ENCODE results near the gene CDH12. TPM values are rescaled to one million over a fixed set of nuclear protein-coding genes. Genes with fewer than 3 reads are reported as not detected.
"Not testable (repeated sequence)": the region's sequence is repeated elsewhere in the genome, so short reads cannot be mapped to it uniquely, and the experiment has no call there.

CDH12 gene
- total and polyA plus RNA-seq, 5 experiments from 2014 or later, result not detected

DNA sequence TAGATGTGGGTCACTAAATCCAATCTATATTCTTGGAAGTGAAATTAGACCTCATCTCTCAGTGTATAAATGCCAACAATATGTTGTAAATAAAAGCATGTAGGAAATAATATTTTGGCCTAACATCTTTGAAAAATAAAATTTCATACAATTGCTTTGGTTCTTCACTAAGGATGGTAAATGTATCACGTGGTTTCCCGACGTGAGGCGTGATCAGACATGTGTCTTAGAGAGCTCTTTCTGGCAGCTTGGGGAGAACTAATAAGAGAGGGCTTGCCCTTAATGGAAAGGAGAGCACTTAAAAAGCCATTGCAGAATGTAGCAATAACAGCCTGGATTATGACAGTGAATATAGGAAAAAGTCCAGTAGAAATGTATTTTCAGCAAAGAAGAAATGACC lies 602.6 kb downstream of the CDH12 start:
- no peaks in the 10 kb centered on the region for H3K27me3 Mint-ChIP-seq
- H3K9me3 Mint-ChIP-seq, result peaks cover 0 to 30% (median 5%) of the 10 kb centered on the region in 9 donors
- POLR2A ChIA-PET, result no interaction called here
- no peak overlapping the region for H3K27ac Mint-ChIP-seq
- no peak overlapping the region for H3K4me3 Mint-ChIP-seq
- H3K36me3 Mint-ChIP-seq, result no peaks in the 10 kb centered on the region
- H3K4me1 Mint-ChIP-seq, result no peaks in the 10 kb centered on the region
- DNase-seq (no peak), ATAC-seq (no peak)

DNA sequence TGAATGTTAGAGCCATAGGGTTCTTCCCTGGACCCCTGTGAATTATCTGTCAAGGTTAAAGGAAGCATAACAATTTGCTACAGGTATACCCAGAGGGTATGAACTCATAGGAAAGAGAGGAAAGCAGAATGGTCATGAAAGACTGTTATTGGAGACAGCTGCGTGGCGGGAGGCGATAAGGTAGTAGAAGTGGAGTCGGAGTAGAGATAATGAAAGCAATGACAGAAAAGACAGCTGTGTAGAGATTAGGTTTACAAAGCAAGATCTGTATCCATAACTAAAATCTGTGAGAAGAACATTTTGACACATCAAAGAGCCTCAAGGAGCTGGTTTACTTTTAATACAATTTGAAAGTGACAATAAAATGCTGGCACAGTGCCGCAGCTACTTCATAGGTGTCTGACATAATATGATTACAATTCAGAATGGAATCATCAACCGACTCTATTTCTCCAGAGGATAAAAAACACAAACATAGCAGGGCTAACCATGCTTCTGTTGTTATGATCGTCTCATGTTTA lies 603.9 kb downstream of the CDH12 start:
- ATAC-seq (no peak), DNase-seq (no peak)
- peaks cover 0 to 30% (median 9%) of the 10 kb centered on the region in 9 donors for H3K9me3 Mint-ChIP-seq
- no peaks in the 10 kb centered on the region for H3K4me1 Mint-ChIP-seq
- no peaks in the 10 kb centered on the region for H3K36me3 Mint-ChIP-seq
- H3K4me3 Mint-ChIP-seq, result no peak overlapping the region
- H3K27ac Mint-ChIP-seq, result no peak overlapping the region
- H3K27me3 Mint-ChIP-seq, result no peaks in the 10 kb centered on the region
- POLR2A ChIA-PET, result no interaction called here

DNA sequence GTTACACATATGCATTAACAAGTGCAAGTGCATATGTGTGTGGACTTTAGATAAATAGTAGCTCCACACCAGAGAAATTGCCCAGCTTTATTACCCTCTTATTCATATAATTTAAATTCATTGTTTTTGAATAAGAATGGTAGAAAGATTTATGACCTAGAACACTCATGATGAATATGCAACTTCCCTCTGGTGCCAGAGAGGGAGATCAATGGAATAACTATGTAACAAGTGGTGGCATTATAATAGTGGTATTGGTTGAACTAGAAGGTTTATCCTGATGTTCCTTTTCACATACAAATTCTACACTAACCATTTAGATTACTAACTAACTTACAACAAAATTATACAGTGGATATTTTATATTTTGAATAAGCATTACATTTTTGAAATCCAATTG lies 607.4 kb downstream of the CDH12 start:
- DNase-seq (no peak), ATAC-seq (no peak)
- Mint-ChIP-seq H3K27me3 (no peaks in the 10 kb centered on the region), H3K36me3 (no peaks in the 10 kb centered on the region), H3K27ac (no peak overlapping the region), H3K4me1 (no peaks in the 10 kb centered on the region), H3K9me3 (peaks cover 2 to 20% (median 10%) of the 10 kb centered on the region in 9 donors), H3K4me3 (no peak overlapping the region)
- POLR2A ChIA-PET, result no interaction called here

DNA sequence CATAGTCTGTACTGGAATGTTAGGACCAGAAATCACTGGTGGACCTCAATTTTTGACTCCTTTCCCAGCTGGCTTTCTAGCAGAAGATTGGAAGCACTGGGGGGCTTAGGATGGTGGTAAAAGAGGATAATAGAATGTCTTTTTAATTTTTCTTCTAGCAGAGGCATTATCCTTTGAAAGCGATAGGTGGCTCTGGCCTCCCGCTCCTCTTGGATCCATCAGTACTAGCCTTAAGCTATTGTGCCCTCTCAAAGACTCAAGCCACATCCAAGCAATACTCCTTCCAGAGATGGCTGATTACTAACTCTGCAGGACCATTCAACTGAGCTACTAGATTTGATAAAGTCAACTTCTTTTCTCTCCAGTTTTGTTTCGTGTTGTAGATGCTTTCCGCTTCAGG lies 610.6 kb downstream of the CDH12 start:
- Mint-ChIP-seq H3K27me3 (no peaks in the 10 kb centered on the region), H3K4me3 (no peak overlapping the region), H3K27ac (no peak overlapping the region), H3K36me3 (no peaks in the 10 kb centered on the region), H3K9me3 (peaks cover 0 to 27% (median 8%) of the 10 kb centered on the region in 9 donors), H3K4me1 (no peaks in the 10 kb centered on the region)
- ATAC-seq (no peak), DNase-seq (no peak)
- POLR2A ChIA-PET, result no interaction called here

DNA sequence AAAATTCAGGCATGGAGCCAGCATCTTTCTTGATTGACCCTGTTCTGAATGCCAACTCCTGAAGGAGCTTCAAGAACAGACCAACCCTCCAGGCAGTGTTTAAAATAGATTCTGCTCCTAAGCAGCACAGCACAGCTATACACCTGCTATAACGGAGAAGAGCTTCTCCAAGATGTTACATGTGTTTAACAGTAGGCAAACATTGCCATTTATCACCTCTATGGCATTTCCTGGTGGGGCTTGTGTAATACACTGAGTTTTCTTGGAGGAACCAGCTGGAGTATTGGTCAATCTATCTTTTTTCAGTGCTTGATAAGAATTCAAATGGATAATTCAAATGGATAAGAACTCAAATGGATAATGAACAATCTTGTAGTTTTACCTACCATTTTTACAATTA lies 615.1 kb downstream of the CDH12 start:
- Mint-ChIP-seq H3K9me3 (peaks cover 0 to 16% (median 6%) of the 10 kb centered on the region in 9 donors), H3K4me1 (no peaks in the 10 kb centered on the region), H3K36me3 (no peaks in the 10 kb centered on the region), H3K27me3 (no peaks in the 10 kb centered on the region), H3K27ac (no peak overlapping the region), H3K4me3 (no peak overlapping the region)
- POLR2A ChIA-PET, result no interaction called here
- ATAC-seq, result no peak
- DNase-seq, result no peak

DNA sequence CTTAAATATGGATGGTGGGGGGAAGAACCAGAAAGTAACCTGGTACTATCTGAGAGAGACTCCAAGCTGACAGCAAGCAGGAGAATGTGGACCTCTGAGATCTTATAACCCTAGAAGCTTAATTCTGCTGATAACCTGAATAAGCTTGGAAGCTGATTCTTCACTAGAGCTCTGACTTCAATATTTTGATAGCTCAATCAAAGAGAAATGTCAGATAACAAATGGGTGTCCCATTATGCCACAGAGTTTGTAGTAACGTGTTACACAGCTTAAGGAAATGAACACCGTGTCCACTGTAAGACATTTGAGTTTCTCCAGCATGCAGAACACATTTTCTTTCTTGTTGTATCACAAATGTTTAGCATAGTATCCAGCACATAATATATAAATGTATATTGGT lies 626.7 kb downstream of the CDH12 start:
- Mint-ChIP-seq H3K4me1 (no peaks in the 10 kb centered on the region), H3K4me3 (no peak overlapping the region), H3K27ac (no peak overlapping the region), H3K27me3 (no peaks in the 10 kb centered on the region), H3K36me3 (no peaks in the 10 kb centered on the region), H3K9me3 (peaks cover 0 to 18% (median 4%) of the 10 kb centered on the region in 9 donors)
- POLR2A ChIA-PET, result no interaction called here
- DNase-seq (no peak), ATAC-seq (no peak)

DNA sequence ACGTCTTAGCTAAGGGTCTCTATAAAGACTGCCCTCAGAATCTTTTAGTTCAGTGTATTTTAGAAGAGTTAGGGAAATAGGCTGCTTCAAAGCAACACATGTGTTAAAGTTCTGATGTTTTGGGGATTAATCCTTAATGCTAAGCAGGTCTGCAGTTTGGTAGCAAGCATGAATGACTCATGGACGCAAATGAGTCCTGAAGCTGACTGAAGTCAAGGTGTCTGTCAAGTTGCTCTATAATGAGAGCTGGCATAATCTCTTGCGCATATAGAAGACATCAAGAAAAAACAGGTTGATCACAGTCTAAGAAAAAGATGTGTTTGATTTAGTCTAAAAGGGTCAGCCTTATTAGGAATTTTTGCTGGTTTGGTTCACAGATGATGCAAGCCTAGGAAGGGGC lies 630.1 kb downstream of the CDH12 start:
- DNase-seq (no peak), ATAC-seq (no peak)
- H3K4me1 Mint-ChIP-seq, result no peaks in the 10 kb centered on the region
- H3K27ac Mint-ChIP-seq, result no peak overlapping the region
- no peaks in the 10 kb centered on the region for H3K36me3 Mint-ChIP-seq
- H3K4me3 Mint-ChIP-seq, result no peak overlapping the region
- no peaks in the 10 kb centered on the region for H3K27me3 Mint-ChIP-seq
- H3K9me3 Mint-ChIP-seq, result peaks cover 0 to 10% (median 0%) of the 10 kb centered on the region in 9 donors
- POLR2A ChIA-PET, result no interaction called here

DNA sequence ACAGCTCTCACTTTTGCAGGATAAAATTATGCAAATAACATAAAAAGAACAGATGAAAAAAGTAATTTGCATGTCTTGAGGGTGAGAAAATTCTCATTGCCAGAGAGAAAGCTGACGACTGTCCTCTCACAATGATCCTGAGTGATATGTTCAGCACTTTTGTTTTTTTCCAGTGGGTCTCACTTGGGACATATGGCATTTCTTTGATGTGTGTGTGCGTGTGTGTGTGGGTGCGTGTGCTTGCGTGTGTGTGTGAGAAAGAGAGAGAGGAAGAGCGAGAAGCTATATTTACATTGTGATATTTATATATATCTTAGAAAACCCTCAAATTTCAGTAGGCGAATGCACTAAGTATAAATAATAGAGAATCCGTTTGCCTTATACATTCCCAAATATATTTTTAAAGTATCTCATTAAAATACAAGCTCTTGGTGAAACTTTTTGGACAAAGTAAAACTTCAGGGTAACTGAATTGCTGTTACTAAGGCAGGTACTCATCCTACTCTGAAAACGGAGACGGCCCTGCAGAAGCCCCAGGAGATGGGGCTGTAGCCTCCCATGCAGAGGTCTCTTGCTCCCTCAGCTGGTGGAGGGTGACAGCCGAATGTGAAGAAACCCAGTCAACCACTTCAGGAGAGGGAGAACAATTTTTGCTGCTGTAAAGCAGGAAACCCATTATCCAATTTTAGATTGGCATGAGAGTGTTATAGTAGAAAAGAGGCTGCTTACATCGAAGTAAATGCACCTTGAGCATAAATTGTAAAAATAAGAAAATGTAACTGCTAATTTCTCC lies 639.2 kb downstream of the CDH12 start:
- H3K4me1 Mint-ChIP-seq, H3K27me3 Mint-ChIP-seq, H3K4me3 Mint-ChIP-seq, POLR2A ChIA-PET, DNase-seq, H3K36me3 Mint-ChIP-seq, H3K9me3 Mint-ChIP-seq, H3K27ac Mint-ChIP-seq: not testable (repeated sequence)
- ATAC-seq, result peak; percentile 77 to 80

DNA sequence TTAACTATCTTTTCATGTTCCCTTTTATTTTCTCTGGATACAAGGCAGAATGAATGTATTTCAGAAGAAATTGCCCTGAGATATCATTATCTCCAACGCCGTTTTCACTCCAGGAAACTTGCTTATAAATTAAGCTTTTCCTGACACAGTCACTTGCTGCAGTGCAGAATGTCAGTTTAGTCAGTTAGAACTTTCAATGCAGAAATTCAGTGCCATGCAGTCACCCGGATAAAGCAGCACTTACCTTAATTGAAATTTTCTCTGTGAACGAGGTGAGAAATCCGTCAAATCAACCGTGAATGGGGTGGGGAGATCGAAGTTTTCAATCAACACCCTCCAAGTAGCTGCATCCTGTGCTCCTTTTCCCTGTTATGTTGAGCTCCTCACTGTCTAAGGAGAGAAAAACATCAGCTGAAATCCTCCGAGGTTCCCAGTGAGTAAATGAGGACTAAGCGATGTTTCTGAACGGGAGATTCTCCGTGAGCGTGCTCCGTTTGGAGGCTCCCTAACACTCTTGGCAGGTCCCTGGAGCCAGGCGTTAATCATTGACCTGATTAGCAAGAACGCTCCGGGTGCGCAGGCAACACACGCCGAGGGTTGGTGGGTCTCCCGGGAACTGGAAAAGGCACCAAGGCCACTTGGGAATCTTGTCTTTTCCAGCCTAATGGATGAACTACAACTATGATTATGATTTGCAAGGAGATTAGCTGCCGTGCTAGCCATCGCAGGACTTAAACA lies 640.7 kb downstream of the CDH12 start:
- ATAC-seq, H3K9me3 Mint-ChIP-seq, POLR2A ChIA-PET, H3K4me3 Mint-ChIP-seq, H3K36me3 Mint-ChIP-seq, DNase-seq, H3K27ac Mint-ChIP-seq, H3K27me3 Mint-ChIP-seq, H3K4me1 Mint-ChIP-seq: not testable (repeated sequence)

DNA sequence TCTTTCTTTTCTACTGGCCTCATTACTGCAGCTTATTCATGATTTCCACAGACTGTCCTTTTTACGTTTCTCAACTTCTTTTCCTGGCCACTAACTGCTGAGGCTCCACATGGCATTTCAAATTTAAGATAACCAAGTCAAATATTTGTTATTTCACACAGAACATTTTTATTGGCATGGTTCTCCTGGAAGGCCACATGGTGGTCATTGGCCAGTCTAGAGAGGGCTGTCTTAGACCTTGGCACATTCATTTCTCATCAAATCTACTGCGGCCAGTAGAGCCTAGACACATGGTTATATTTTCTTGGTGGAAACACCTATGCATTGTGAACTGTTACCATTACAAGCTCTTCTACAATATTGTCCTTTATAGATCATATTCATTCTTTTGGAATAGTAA lies 644.7 kb downstream of the CDH12 start:
- H3K27me3 Mint-ChIP-seq, H3K36me3 Mint-ChIP-seq, H3K4me1 Mint-ChIP-seq, H3K4me3 Mint-ChIP-seq, DNase-seq, ATAC-seq, POLR2A ChIA-PET, H3K9me3 Mint-ChIP-seq, H3K27ac Mint-ChIP-seq: not testable (repeated sequence)

DNA sequence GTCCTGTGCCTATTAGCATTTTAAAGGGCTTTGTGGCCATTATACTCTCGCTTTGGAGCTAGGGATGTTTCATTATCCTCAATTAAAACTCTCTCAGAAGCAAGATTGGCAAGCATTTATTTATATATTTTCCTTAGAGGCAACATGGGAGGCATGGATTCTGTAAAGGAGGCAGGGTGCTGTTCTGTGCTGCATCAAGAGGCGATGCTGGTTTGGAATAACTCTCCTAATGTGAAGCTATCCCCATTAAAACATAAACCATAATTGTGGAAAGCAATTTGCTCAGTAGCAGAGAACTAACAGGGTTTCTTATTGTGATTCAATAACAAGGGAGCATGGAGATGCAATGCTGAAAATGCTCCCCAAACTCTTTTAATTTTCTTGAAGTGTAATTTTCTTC lies 664.5 kb downstream of the CDH12 start:
- H3K4me3 Mint-ChIP-seq, ATAC-seq, H3K27ac Mint-ChIP-seq, H3K4me1 Mint-ChIP-seq, DNase-seq, H3K36me3 Mint-ChIP-seq, H3K27me3 Mint-ChIP-seq, POLR2A ChIA-PET: not testable (repeated sequence)
- peaks cover 0 to 28% (median 7%) of the 10 kb centered on the region in 9 donors for H3K9me3 Mint-ChIP-seq

DNA sequence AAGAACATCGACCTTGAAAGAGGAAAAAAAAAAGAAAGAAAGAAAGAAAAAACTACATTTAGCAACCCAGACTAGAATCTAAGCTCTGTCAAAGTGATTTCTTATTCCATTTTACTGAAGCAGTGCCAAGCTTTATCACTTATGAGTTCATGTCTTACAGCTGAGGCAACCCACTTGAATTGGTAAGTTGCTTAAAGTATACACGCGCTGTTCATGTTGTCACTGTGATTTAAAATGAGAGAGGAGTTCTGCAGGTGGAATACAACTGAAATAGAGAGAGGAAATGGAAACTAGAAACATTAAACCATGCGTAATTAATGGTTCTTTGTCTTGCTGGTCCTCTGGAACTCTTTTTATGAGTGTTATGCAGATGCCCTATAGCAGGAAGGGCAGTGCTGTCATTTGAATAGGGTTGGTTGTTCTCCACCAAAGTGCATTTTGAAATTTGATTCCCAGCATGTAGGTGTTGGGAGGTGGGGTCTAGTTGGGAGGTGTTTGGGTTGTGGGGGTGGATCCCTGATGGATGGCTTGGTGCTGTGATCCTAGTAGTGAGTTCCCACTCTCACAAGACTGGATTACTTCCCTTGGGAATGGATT lies 665.4 kb downstream of the CDH12 start:
- POLR2A ChIA-PET, H3K27me3 Mint-ChIP-seq, ATAC-seq, H3K4me1 Mint-ChIP-seq, DNase-seq, H3K4me3 Mint-ChIP-seq, H3K36me3 Mint-ChIP-seq, H3K27ac Mint-ChIP-seq: not testable (repeated sequence)
- peaks cover 0 to 25% (median 6%) of the 10 kb centered on the region in 9 donors for H3K9me3 Mint-ChIP-seq

DNA sequence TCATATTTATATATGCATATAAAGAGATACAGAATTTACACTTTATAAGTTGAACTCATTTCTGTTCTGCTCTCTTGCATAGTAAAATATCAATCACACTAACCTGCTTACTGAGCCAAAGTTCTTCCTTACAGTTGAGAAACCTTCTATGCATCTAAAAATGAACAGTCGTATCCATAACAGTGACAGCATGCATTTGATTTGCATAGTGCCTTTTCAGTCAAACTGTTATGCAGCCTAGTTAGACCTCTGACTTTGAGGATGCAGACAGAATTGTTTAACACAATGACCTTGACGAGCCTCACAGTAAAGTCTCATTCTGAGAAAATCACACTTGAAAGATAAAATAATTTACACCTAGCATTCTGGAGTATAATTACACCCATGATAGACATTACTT lies 683.9 kb downstream of the CDH12 start:
- DNase-seq, ATAC-seq, H3K4me3 Mint-ChIP-seq, H3K27me3 Mint-ChIP-seq, H3K36me3 Mint-ChIP-seq, POLR2A ChIA-PET, H3K27ac Mint-ChIP-seq, H3K4me1 Mint-ChIP-seq: not testable (repeated sequence)
- H3K9me3 Mint-ChIP-seq, result peaks cover 0 to 20% (median 4%) of the 10 kb centered on the region in 9 donors

Measured in naive thymus-derived CD8-positive, alpha-beta T cell (primary cell).